CD4-positive, alpha-beta T cell (primary cell): ENCODE results near the gene CAB39L. TPM values are rescaled to one million over a fixed set of nuclear protein-coding genes. Genes with fewer than 3 reads are reported as not detected.

ENCODE experiments used
- ATAC-seq: fragments of 200-7000 bp; cut with Tn5 transposase; one replicate; pipeline ENCODE4 v1.10.0; 2022; ENCODE audit warnings: mild to moderate bottlenecking; ENCODE audit not compliant: poor library complexity
- CTCF ChIA-PET: fragments of 350-600 bp; sonication (Branson Sonifier 250); formaldehyde crosslinking; loops from one replicate; lab custom pipeline; 2021; ENCODE audit warnings: antibody characterized with exemption, inconsistent platforms; lab: Charles Lee
- POLR2A ChIA-PET: fragments of 350-600 bp; sonication (Branson Sonifier 250); formaldehyde crosslinking; loops from one replicate; lab custom pipeline; 2021; ENCODE audit warnings: antibody characterized with exemption, inconsistent platforms; lab: Charles Lee
- DNase-seq, 14 experiments: peaks; one replicate each; pipeline ENCODE4 v3.0.0-alpha.2; 2013 to 2020; ENCODE audit warnings: mixed read lengths in 2 of 14
- H3K27ac ChIP-seq, 2 donors: one replicate each; pipeline versions ENCODE4 v1.5.1 to v1.7.0; 2013; ENCODE audit warnings: low read length in 2 of 2, low read depth in 1 of 2, mild to moderate bottlenecking in 1 of 2
- H3K27me3 ChIP-seq, 2 experiments: 1 replicate in 1 of 2; 2 replicates in 1 of 2; pipeline versions ENCODE4 v1.6.1 to v1.7.0; 2013; ENCODE audit warnings: low read length in 2 of 2, control low read depth in 1 of 2, mild to moderate bottlenecking in 1 of 2, moderate library complexity in 1 of 2; ENCODE audit not compliant: insufficient read depth in 2 of 2, control insufficient read depth in 1 of 2
- H3K36me3 ChIP-seq: one replicate; pipeline ENCODE4 v1.6.1; 2013; ENCODE audit warnings: low read length, control low read depth; ENCODE audit not compliant: insufficient read depth
- H3K4me1 ChIP-seq: one replicate; pipeline ENCODE4 v1.6.1; 2013; ENCODE audit warnings: low read length, control low read depth; ENCODE audit not compliant: insufficient read depth
- H3K4me3 ChIP-seq: one replicate; pipeline ENCODE4 v1.5.1; 2013; ENCODE audit warnings: mild to moderate bottlenecking, low read length, moderate library complexity
- H3K9me3 ChIP-seq, 2 experiments: 1 replicate in 1 of 2; 2 replicates in 1 of 2; pipeline versions ENCODE4 v1.6.1 to v1.7.0; 2013; ENCODE audit warnings: low read length in 2 of 2, mild to moderate bottlenecking in 2 of 2, control low read depth in 1 of 2, moderate library complexity in 1 of 2; ENCODE audit not compliant: control insufficient read depth in 1 of 2, insufficient read depth in 1 of 2
- H3K27ac Mint-ChIP-seq: one replicate; pipeline ENCODE4 v1.8.0; 2020; ENCODE audit warnings: mixed read lengths
- H3K27me3 Mint-ChIP-seq: one replicate; pipeline ENCODE4 v1.8.0; 2021; ENCODE audit warnings: mixed read lengths
- H3K36me3 Mint-ChIP-seq: one replicate; pipeline ENCODE4 v1.8.0; 2021; ENCODE audit warnings: low read depth, mixed read lengths
- H3K4me1 Mint-ChIP-seq: one replicate; pipeline ENCODE4 v1.8.0; 2021; ENCODE audit warnings: low read depth, mixed read lengths
- H3K4me3 Mint-ChIP-seq: one replicate; pipeline ENCODE4 v1.8.0; 2020; ENCODE audit warnings: mild to moderate bottlenecking, mixed read lengths
- H3K9me3 Mint-ChIP-seq: one replicate; pipeline ENCODE4 v1.8.0; 2020; ENCODE audit warnings: mixed read lengths
- intact Hi-C, 2 experiments: fragments of 100-400 bp; cut with DNase I in 1 of 2; cut with micrococcal nuclease in 1 of 2; formaldehyde crosslinking; loops; one replicate each; pipeline versions ENCODE4 v1.15.1 to v1.9.0; 2023 to 2025; cut with DNase I, micrococcal nuclease
- total RNA-seq, 174 experiments: library from RNA in 2 of 174; stranded (reverse) in 2 of 174; gene quantifications; one replicate each; pipeline ENCODE4 v1.2.3 and lab custom pipeline; 2021 to 2026
- TF ChIP-seq, protein P1 (sequence below): fragments of 200-600 bp; IDR thresholded peaks from one replicate; pipeline ENCODE4 v1.8.0; 2022; ENCODE audit warnings: antibody characterized with exemption, mild to moderate bottlenecking

CAB39L gene
- total RNA-seq, 2 experiments from 2014 or later, result 1.9 to 2.5 TPM

DNA sequence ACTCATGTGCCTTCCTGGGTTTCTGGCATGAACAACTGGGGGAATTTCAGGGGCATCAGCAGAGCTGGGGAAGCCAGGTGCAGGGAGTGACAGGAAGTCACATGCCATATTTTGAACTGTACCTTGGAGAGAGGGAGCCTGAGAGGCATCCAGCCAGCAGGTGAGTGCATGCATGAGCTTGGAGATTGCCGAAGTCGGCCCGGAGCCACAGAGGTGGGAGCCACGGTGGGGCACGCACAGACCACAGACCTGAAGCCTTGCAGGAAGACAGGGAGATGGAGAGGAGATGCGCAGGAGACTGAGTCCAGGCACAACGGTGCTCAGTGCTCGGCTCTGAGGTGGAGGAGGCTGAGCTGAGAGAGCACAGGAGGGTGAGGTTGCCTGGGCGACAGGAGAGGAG is 141.0 kb downstream of the CAB39L start:
- no peak overlapping the region for H3K27ac Mint-ChIP-seq
- peaks cover 14% of the 10 kb centered on the region for H3K4me1 Mint-ChIP-seq
- no peaks in the 10 kb centered on the region for H3K36me3 Mint-ChIP-seq
- POLR2A ChIA-PET, result no interaction called here
- ATAC-seq (no peak), DNase-seq (no peak)
- H3K4me3 ChIP-seq, result no peak overlapping the region
- CTCF ChIA-PET, result no interaction called here
- intact Hi-C loops, result loop anchor here in 1 of 2 experiments (5.0 to 10.0 kb wide), 3 partner anchors 134 to 1772 kb away; partner anchors contain the start of gene PHF11
- no peaks in the 10 kb centered on the region for H3K27me3 Mint-ChIP-seq
- H3K4me3 Mint-ChIP-seq, result no peak overlapping the region
- no peak overlapping the region for H3K27ac ChIP-seq
- no peaks in the 10 kb centered on the region for H3K36me3 ChIP-seq
- H3K4me1 ChIP-seq, result peaks cover 11% of the 10 kb centered on the region
- no peaks in the 10 kb centered on the region for H3K27me3 ChIP-seq
- no peaks in the 10 kb centered on the region for H3K9me3 Mint-ChIP-seq
- TF ChIP-seq, protein P1, sequence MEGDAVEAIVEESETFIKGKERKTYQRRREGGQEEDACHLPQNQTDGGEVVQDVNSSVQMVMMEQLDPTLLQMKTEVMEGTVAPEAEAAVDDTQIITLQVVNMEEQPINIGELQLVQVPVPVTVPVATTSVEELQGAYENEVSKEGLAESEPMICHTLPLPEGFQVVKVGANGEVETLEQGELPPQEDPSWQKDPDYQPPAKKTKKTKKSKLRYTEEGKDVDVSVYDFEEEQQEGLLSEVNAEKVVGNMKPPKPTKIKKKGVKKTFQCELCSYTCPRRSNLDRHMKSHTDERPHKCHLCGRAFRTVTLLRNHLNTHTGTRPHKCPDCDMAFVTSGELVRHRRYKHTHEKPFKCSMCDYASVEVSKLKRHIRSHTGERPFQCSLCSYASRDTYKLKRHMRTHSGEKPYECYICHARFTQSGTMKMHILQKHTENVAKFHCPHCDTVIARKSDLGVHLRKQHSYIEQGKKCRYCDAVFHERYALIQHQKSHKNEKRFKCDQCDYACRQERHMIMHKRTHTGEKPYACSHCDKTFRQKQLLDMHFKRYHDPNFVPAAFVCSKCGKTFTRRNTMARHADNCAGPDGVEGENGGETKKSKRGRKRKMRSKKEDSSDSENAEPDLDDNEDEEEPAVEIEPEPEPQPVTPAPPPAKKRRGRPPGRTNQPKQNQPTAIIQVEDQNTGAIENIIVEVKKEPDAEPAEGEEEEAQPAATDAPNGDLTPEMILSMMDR, result no peak
- no peaks in the 10 kb centered on the region for H3K9me3 ChIP-seq

DNA sequence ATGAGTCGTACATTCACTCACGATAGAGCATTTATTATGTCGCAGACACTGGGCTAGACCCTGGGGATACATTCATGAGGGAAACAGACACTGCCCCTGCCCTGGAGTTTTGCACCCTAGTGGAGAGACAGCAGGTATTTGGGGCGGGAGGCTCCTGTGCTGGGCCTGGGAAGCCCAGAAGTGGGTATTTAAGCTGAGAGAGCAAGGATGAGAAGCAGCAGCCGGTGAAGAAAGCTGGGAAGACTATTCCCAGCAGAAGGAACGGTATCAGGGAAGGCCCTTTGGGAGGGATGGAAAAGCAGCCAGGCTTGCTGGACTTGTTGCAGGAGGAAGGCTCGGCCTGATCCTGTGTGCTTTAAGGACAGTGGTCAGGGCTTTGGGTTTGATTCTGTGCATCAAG is 141.6 kb downstream of the CAB39L start:
- Mint-ChIP-seq H3K4me1 (peaks cover 14% of the 10 kb centered on the region), H3K36me3 (no peaks in the 10 kb centered on the region), H3K4me3 (peak overlapping the region; percentile 30), H3K27me3 (no peaks in the 10 kb centered on the region), H3K9me3 (no peaks in the 10 kb centered on the region), H3K27ac (no peak overlapping the region)
- Histone ChIP-seq H3K27me3 (no peaks in the 10 kb centered on the region), H3K4me1 (peaks cover 11% of the 10 kb centered on the region), H3K4me3 (no peak overlapping the region), H3K27ac (no peak overlapping the region), H3K36me3 (no peaks in the 10 kb centered on the region), H3K9me3 (no peaks in the 10 kb centered on the region)
- ChIA-PET CTCF (interaction anchor here (0.6 kb wide), 1 partner anchor 198 kb away, joined by 3 read pairs; no protein-coding TSS in a partner anchor), POLR2A (no interaction called here)
- ATAC-seq (no peak), DNase-seq (no peak)
- TF ChIP-seq, protein P1, result no peak
- intact Hi-C loops, result loop anchor here in 1 of 2 experiments (5.0 to 10.0 kb wide), 3 partner anchors 135 to 1773 kb away; partner anchors contain the start of gene PHF11

DNA sequence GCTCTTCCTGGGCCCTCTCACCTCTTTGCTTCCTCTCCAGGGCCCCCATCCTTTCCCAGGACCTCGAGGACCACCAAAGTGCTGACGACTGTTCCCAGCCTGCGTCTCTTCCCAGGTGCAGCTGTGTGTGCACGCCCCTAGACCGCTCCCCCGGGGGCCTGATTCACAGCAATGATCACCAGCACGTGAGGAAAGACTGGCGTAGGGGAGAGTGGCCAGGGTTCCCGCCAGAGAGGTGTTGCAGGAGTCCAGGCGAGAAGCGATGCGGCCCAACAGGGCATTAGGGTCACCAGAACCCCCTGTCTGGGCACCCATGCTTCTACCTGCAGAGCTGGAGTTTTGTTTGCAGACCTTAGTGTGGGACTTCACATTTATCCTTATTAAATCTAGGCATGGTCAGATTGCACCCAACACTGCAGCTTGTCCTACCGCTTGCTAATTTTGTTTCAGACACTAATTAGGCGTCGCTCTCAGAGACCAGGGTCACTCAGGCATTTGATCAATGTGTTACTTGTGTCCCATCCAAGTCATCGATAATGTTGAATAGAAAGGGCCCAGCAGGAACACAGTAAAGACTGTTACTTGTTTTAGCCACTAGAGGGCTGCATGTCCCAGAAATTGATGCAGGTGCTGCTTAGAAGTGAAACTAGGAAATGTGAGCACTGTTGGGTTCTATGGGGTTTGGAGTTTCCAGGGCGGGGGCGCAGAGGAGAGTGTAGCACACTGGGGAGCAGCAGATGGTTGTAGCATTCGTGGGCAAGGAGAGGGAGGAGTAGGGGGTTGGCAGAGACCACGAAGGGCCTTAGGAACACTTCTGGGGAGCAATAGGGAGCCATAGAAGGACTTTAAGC is 142.9 kb downstream of the CAB39L start:
- H3K27me3 ChIP-seq, result no peaks in the 10 kb centered on the region
- DNase-seq (peak; percentile 25 to 86 (median 54)), ATAC-seq (peak; percentile 98)
- H3K27ac ChIP-seq, result no peak overlapping the region
- H3K27ac Mint-ChIP-seq, result no peak overlapping the region
- peak overlapping the region; percentile 51 for H3K4me3 ChIP-seq
- no peaks in the 10 kb centered on the region for H3K36me3 Mint-ChIP-seq
- H3K4me1 Mint-ChIP-seq, result peaks cover 14% of the 10 kb centered on the region
- TF ChIP-seq, protein P1, result peak; percentile 80
- H3K4me1 ChIP-seq, result peaks cover 11% of the 10 kb centered on the region
- ChIA-PET CTCF (interaction anchor here (0.7 to 1.2 kb wide), 2 partner anchors 306 to 446 kb away, joined by 3 to 7 read pairs; no protein-coding TSS in a partner anchor), POLR2A (no interaction called here)
- no peaks in the 10 kb centered on the region for H3K27me3 Mint-ChIP-seq
- H3K9me3 Mint-ChIP-seq, result no peaks in the 10 kb centered on the region
- H3K36me3 ChIP-seq, result no peaks in the 10 kb centered on the region
- H3K9me3 ChIP-seq, result no peaks in the 10 kb centered on the region
- intact Hi-C loops, result loop anchor here (1.0 to 10.0 kb wide), 5 partner anchors 136 to 1774 kb away; partner anchors contain the start of gene PHF11 (in 1 of the 2)
- H3K4me3 Mint-ChIP-seq, result peak overlapping the region; percentile 71
